Measurements from ENCODE around the gene DGKB.

DNA sequence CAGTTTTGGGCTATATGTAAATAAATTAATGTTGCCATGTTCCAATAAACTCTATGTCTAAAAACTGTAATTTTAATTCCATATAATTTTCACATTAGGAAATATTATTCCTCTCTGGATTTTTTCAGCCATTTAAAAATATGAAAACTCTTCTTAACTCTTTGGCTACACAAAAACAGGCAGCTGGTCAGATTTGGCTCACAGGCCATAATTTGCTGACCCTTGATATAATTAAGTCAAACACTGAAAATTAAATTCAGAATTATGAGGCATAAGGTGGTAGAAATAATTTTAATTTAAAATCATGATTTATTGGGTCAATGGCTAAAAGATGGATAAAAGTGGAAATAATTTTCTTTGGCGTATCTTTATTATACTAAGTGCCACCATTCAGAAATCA lies 746.1 kb downstream of the DGKB start:
- TF ChIP-seq, protein P1, sequence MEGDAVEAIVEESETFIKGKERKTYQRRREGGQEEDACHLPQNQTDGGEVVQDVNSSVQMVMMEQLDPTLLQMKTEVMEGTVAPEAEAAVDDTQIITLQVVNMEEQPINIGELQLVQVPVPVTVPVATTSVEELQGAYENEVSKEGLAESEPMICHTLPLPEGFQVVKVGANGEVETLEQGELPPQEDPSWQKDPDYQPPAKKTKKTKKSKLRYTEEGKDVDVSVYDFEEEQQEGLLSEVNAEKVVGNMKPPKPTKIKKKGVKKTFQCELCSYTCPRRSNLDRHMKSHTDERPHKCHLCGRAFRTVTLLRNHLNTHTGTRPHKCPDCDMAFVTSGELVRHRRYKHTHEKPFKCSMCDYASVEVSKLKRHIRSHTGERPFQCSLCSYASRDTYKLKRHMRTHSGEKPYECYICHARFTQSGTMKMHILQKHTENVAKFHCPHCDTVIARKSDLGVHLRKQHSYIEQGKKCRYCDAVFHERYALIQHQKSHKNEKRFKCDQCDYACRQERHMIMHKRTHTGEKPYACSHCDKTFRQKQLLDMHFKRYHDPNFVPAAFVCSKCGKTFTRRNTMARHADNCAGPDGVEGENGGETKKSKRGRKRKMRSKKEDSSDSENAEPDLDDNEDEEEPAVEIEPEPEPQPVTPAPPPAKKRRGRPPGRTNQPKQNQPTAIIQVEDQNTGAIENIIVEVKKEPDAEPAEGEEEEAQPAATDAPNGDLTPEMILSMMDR (IDR thresholded peaks at IDR 0.05) = no peak
- no peak for TF ChIP-seq POLR2A (IDR thresholded peaks at IDR 0.05)
